ENCODE measurements around the gene SLMAP.

DNA sequence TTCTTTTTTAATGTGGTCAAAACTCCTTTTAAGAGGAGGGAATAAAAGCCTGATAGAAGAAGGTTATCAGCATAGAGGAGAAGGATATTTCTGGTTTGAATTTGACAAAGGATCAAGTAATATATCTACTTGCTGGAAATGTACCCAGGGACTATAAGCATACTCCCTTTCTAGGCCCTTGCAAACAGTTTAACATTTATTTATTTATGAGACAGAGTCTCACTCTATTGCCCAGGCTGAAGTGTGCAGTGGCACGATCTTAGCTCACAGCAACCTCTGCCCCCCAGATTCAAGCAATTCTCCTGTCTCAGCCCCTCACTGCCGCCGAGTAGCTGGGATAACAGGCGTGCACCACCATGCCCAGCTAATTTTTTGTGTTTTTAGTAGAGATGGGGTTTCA is 71.6 kb downstream of the SLMAP start:
- TF ChIP-seq, protein P1, sequence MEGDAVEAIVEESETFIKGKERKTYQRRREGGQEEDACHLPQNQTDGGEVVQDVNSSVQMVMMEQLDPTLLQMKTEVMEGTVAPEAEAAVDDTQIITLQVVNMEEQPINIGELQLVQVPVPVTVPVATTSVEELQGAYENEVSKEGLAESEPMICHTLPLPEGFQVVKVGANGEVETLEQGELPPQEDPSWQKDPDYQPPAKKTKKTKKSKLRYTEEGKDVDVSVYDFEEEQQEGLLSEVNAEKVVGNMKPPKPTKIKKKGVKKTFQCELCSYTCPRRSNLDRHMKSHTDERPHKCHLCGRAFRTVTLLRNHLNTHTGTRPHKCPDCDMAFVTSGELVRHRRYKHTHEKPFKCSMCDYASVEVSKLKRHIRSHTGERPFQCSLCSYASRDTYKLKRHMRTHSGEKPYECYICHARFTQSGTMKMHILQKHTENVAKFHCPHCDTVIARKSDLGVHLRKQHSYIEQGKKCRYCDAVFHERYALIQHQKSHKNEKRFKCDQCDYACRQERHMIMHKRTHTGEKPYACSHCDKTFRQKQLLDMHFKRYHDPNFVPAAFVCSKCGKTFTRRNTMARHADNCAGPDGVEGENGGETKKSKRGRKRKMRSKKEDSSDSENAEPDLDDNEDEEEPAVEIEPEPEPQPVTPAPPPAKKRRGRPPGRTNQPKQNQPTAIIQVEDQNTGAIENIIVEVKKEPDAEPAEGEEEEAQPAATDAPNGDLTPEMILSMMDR (IDR thresholded peaks at IDR 0.05): no peak
- TF ChIP-seq POLR2A (IDR thresholded peaks at IDR 0.05): no peak
